K562 (cell line): ENCODE results near the gene PODN. TPM values are rescaled to one million over a fixed set of nuclear protein-coding genes. Genes with fewer than 3 reads are reported as not detected.

ENCODE experiments used
- CBFA2T2 ChIP-seq: fragments of 450-650 bp; conservative IDR thresholded peaks from 2 replicates; pipeline ENCODE4 v1.6.1; 2017; ENCODE audit warnings: mild to moderate bottlenecking
- CTCF ChIP-seq, 3 experiments: IDR thresholded peaks in 2 of 3; conservative IDR thresholded peaks in 1 of 3; 2 replicates each; pipeline ENCODE4 v1.5.1; 2011 to 2012; ENCODE audit warnings: low read length in 3 of 3, mild to moderate bottlenecking in 3 of 3, control low read depth in 2 of 3, improper control_type of control experiment in 1 of 3, inconsistent platforms in 1 of 3, low read depth in 1 of 3, mixed read lengths in 1 of 3, moderate library complexity in 1 of 3; ENCODE audit not compliant: insufficient read depth in 2 of 3
- GABPB2 ChIP-seq: fragments of 250-450 bp; sonication (Bioruptor Pico); conservative IDR thresholded peaks from 2 replicates; pipeline ENCODE4 v1.5.1; 2021; ENCODE audit warnings: mild to moderate bottlenecking
- HMGN3 ChIP-seq: IDR thresholded peaks from 2 replicates; pipeline ENCODE4 v1.6.1; 2011; ENCODE audit warnings: borderline replicate concordance, low read depth, mild to moderate bottlenecking, mixed read lengths, low read length; ENCODE audit not compliant: insufficient read length; ENCODE audit errors: extremely low read depth
- PHF20 ChIP-seq: fragments of 450-650 bp; IDR thresholded peaks from 2 replicates; pipeline ENCODE4 v1.6.1; 2018; ENCODE audit not compliant: partially characterized antibody
- RUNX1 ChIP-seq: sonication (generic); IDR thresholded peaks from 2 replicates; pipeline ENCODE4 v1.6.1; 2016; ENCODE audit warnings: antibody characterized with exemption, low read depth
- ZBTB33 ChIP-seq: sonication (generic); formaldehyde crosslinking; IDR thresholded peaks from 2 replicates; pipeline ENCODE4 v1.8.1; 2023; ENCODE audit warnings: mild to moderate bottlenecking, missing genetic modification reagents
- ZFP30 ChIP-seq: fragments of 250-450 bp; sonication (Bioruptor Pico); IDR thresholded peaks from 2 replicates; pipeline ENCODE4 v1.8.0; 2022; ENCODE audit warnings: moderate library complexity, mild to moderate bottlenecking, inconsistent platforms, borderline replicate concordance
- polyA plus RNA-seq, 8 experiments: library from polyadenylated mRNA; depleted of rRNA in 4 of 8; stranded (reverse) in 5 of 8; unstranded in 3 of 8; fragments of >200 nt; fragmentation: Nextera tagmentation in 2 of 8; fragmentation: Illumina TruSeq in 1 of 8; extraction: Ambion mirVana in 2 of 8; extraction: Trizol in 1 of 8; gene quantifications; 2 replicates each; pipeline versions ENCODE4 v1.2.1 to v1.2.3, GENCODE V29; 2011 to 2014; ENCODE audit warnings: inconsistent platforms in 1 of 8, missing spikeins in 1 of 8
- total RNA-seq, 7 experiments: library from RNA; depleted of rRNA in 6 of 7; stranded (reverse); fragments of >200 nt in 6 of 7; fragmentation: Illumina TruSeq in 2 of 7; extraction: Trizol in 2 of 7; gene quantifications; 2 replicates each; pipeline versions ENCODE4 v1.2.1 to v1.2.3, GENCODE V29; 2011 to 2021; ENCODE audit warnings: low replicate concordance in 1 of 7

PODN gene
- total and polyA plus RNA-seq, 9 of the 15 experiments (the other 6 are each of a cell fraction or from before 2014, with no cell fraction given): not detected

DNA sequence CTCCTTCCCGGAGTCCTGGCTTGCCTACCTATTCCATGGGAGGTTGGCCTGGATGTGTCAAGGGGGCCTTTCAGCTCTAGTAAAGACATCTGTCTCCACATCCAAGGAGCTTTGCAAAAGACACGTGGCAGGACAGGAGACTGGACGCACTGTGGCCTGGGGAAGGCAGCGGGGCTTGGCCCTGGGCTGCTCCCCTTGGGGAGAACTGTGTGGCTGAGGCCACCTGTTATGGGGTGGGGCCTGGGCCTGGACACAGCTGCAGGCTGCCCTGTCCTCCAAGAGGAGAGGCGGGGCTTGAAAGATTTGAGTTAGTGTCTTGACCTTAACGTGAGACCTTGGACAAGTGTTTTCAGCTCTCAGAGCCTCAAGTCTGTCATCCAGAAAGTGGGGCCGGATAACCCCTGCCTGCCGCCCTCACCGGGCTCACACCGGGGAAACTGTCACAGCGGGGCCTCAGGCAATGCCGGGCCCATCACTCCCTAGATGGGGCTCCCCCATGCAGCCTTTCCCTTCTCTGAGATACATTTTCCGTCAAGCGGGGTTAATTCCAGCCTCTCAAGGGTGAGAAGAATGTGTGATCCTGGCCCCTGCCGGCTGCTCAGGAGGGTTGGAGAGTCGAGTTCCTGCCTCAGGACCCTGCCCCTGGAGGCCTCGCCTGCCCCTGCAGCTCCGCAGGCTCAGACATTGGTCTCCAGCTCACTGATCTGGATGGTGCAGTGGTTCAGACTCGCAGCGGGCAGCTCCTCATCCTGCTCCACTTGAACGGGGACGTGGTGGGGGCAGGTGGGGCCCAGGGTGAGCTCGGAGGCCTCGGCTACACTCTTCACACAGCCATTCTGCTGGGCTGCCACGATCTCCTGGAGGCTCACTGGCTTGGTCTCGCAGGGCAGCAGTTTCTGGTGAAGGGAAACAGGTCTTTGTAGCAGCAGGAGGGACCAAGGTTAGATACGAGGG, 25.6 kb downstream of the PODN start (continued):
- TF ChIP-seq CTCF (IDR thresholded peaks at IDR 0.05 in 2 of 3, conservative IDR thresholded peaks at IDR 0.05 in 1 of 3; ENCODE audit: insufficient read depth in 2 of 3, low read depth in 1 of 3, low read length in 3 of 3) (peak in 2 of 3 experiments; percentile 12 to 71; a peak in 3 of 6 replicates), ZBTB33 (CRISPR knock-in tag) (0 out of 2 replicates have a peak, but pooled peaks have one; percentile 23), PHF20 (no peak), HMGN3 (peak; percentile 33), ZFP30 (CRISPR knock-in tag) (no peak), GABPB2 (CRISPR knock-in tag) (no peak), CBFA2T2 (0 out of 2 replicates have a peak, but pooled peaks have one; percentile 20), RUNX1 (no peak)
